HG03025 (cell line): Measurements from ENCODE around the gene WDR47.
"Not testable (repeated sequence)": the region's sequence is repeated elsewhere in the genome, so short reads cannot be mapped to it uniquely, and the experiment has no call there.

Experiments used
- ATAC-seq: cut with Tn5 transposase; IDR thresholded peaks from one replicate; pipeline ENCODE4 v1.9.1; 2021; ENCODE audit warnings: mild to moderate bottlenecking, moderate library complexity; ENCODE audit not compliant: unreplicated experiment, low FRiP score

WDR47 gene

DNA sequence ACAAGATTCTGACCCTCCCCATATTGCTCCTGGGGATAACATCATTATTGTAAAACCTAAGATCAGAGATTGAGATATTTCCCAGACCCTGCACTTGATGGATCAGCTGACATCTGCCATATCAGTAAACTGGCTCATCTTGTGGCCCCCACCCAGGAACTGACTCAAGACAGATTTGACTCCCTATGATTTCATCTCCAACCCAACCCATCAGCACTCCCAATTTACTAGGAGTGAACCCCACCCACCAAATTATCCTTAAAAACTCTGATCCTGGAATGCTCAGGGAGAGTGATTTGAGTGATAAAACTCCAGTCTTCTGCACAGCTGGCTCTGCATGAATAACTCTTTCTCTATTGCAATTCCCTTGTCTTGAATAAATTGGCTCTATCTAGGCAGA, 72.6 kb downstream of the WDR47 start:
- no peak for ATAC-seq

DNA sequence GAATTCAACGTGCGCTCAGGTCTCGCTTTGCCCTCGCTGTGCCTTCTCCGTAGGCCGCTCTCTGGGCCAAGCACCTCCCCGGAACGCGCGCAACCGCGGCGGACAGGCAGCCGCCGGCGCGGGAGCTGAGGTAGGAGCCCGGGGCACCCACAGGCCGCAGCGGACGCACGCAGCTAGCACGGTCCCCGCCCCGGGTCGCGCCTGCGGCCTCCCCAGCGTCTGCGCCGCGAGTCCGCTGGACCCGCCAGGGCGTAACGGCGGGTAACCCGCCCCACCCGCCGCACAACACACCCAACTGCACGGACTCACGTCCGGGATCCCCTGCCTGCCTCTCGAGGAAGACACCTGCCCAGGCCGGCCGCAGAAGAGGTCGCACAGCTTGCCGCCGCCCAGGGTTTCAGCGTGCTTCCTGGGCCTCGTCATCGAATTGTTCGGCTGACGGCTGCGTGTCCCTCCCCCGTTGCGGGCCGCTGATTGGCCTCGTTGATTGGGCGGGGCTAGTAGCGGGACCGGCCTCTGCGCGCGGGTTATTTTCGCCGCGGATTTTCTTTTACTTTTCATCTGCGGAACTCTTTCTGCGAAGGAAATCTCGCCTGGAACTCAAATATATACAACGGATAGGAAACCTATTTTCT, 78.7 kb downstream of the WDR47 start, which contains the start of gene CLCC1:
Gene CLCC1 (minus strand): TSS at position 433 of the 635 bp plus-strand sequence. CDS start 13,047 bp downstream, outside the sequence.
- peak; percentile 94 for ATAC-seq

DNA sequence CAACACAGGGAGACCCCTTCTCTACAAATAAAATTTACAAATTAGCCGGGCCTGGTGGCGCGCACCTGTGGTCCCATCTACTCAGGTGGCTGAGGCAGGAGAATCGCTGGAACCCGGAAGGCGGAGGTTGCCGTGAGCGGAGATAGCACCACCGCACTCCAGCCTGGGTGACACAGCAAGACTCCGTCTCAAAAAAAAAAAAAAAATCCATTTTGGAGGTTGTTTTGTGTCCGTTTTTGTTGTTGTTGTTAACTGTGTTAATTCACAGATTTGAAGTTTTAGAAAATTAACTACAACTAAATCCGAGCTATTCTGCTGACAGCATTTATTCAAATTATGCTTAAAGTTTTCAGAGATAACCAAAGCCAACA, 79.2 kb downstream of the WDR47 start:
- no peak for ATAC-seq

DNA sequence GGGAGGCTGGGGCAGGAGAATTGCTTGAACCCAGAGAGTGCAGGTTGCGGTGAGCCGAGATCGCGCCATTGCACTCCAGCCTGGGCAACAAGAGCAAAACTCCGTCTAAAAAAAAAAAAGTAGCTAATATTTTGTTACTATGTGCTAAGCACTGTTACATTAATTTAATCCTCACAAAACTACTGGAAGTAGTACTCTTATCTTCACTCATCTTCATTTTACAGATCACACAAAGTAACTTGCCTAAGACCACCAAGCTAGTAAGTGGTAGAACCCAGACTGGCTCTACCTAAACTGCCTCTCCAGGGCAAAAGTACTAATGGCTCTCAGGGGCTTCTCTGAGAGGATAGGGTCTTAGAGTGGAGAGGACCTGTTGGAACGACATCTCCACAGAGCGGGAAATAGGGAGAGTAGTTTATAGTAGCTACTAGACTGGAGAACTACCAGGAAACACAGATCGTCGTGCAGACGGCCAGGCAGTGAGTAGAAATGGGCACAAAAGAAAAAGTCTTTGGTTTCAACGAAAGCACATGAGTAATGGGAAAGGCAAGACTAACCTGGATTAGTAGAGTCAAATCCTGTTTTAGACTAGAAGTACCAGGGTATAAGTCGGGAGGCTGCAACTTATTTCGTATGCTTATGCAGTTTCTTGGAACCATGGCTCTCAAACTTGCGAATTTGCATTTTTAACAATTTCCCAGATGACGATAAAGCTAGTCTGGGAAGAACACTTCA, 80.0 kb downstream of the WDR47 start:
- no peak for ATAC-seq

DNA sequence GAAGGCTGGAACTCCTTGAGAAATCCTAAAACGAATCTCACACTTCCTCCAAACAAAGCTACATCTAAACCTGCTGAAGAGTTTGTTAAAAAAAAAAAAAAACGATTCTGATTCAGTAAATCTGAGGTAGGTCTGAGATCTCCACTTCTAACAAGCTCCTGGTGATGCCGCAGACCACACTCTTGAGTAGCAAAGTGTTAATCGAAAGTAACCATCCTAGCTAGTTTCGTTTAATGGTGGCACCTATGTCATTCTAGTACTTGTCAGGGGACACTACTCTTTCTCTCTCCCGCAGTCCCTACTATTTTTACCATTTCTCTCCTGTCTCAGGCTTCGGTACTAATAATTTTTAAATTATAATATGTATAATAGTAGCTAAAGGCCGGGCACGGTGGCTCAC, 80.7 kb downstream of the WDR47 start:
- no peak for ATAC-seq

DNA sequence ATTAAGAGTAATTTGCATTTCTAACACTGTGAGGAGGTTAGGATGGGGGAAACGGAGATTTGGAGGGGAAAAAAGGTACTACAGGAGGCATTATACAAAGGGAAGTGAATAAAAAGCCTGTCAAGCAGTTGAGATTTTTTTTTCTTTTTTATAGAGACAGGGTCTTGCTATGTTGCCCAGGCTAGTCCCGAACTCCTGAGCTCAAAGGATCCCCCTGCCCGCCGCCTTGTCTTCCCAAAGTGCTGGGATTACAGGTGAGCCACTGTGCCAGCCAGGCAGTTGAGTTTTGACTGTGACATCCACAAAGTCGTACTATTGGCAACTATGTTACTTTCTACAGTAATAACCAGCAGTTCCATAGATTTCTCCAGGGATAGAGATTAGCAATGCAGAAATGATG, 81.2 kb downstream of the WDR47 start:
- ATAC-seq = no peak

DNA sequence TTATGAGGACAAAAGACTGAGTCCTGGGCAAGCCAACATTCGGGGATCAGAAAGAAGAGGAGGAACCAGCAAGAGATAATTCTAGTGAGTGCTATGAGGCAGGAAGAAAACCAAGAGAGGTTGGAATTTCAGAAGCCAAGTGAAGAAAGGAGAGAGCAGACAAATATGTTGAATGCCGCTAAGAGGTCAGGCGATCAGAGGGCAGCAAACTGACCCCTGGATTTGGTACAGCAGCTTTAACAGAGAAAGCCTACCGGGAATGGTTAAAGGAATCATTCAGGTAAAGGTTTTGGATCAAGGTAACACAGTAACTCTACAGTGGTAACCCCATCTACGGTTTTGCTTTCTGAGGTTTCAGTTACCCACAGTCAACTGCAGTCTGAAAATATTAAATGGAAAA, 84.0 kb downstream of the WDR47 start:
- ATAC-seq = no peak

DNA sequence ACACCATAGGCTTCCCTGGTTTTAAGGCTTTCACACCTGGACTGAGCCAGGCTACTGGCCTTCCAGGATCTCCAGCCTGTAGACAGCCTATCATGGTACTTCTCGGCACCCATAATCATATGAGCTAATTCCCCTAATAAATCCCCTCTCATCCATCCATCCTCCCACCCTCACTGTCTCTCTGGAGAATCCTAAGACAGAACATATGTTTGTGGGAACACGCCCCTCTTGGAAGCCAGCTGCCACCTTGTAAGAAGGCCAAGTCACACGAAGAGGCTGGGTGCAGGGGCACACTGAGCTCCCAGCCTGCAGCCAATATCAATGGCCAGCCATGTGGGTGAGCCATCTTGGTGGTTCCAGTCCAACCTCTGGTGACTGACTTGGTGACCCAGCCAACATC, 86.0 kb downstream of the WDR47 start:
- no peak for ATAC-seq

DNA sequence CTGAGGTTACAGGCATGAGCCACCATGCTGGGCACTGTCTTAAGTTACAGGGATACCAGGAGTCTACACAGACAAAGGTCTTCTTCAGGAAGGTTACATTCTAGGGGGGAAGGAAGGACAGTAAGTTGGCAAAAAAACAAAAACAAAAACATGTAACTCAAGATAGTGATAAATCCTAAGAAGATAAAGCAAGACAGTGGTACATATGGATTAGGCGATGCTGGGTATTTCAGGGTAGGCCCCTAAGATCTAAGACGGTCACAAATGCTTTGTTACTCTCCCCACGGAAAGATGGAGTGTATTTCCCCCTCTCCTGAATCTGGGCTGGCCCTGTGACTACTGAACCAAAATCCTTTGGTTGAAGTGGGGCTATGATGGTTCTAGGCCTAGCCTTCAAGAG, 86.8 kb downstream of the WDR47 start:
- ATAC-seq = no peak

DNA sequence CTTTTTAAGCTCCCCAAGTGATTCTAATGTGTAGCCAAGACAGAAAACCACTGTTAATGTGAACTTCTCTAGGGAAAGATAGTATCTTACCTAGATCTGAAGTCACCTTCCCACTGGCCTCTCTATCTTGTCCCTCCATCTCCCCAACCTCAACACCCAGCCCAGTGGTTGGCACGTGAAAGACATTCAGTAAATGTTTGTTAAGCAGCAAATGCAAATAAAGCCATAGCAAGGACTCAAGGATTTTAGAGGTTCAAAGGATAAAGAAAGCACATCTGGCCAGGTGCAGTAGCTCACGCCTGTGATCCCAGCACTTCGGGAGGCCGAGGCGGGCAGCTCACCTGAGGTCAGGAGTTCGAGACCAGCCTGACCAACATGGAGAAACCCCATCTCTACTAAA, 88.5 kb downstream of the WDR47 start:
- no peak for ATAC-seq

DNA sequence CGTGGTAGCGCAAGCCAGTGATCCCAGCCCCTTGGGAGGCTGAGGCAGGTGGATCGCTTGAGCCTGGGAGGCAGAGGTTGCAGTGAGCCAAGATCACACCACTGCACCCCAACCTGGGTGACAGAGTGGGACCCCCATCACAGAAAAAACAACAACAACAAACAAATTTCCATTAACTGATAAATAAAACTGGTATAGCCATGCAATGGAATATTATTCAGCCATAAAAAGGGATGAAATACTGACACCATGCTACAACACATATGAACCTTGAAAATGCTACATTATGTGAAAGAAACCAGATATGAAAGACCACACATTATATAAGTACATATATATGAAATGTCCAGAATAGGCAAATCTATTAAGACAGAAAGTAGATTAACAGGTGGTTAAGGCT, 90.7 kb downstream of the WDR47 start:
- ATAC-seq = no peak

DNA sequence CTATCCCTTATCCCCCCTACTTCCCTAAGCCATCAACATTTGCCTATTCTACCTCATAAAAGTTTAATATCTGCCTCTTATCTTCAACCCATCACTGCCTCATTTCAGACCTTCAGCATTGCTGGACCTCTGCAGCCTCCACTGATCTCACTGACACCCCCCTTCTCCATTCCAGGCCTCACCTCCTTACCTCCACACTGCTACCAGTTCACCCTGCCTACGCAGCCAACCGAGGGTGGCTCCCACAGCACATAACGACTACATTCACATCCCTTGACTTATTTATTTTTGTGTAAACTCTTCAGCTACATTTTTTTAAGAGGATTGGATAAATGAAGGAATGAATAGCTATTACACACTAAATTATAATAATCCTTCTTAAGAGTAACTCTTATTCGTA, 92.9 kb downstream of the WDR47 start:
- no peak for ATAC-seq

DNA sequence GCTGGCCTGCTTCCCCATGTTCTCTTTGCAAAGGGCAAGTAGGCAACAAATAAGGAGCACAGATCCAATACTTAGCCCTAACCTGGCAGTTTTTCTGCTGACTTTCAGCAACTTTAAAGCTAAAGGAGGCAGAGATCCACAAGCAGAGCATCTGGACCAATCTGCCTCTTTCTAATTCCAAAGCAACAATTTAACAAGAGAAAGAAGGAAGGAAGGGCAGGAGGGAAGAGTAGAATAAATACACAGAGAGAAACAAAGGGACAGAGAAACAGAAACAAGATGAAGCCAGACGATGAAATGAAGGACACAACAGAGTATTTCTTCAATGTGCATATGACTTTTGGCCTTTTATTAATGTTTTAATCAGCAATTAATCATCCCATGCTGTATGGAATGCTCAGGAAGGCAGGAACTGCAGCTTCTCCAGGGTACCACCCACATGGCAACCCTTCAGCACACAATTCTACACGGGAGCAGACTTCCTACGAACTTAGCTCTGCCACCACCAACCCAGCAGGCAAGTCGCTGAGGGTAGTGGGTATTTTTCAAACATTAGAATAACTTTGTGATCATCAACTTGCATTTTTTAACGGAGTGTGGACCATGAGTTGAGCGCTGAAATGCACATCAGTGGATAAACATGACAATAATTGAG, 93.9 kb downstream of the WDR47 start:
- no peak for ATAC-seq

DNA sequence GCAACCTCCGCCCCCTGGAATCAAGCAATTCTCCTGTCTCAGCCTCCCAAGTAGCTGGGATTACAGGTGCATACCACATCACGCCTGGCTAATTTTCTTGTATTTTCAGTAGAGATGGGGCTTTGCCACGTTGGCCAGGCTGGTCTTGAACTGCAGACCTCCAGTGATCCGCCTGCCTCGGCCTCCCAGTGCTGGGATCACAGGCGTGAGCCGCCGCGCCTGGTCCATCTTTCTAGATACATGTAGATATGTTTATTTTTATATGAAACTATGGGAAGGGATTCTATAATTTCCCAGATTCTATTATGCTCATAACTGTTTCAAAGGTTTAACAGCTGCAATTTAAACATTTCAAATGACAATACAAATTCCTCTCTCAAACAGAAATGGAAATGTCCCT, 105.7 kb downstream of the WDR47 start:
- no peak for ATAC-seq

DNA sequence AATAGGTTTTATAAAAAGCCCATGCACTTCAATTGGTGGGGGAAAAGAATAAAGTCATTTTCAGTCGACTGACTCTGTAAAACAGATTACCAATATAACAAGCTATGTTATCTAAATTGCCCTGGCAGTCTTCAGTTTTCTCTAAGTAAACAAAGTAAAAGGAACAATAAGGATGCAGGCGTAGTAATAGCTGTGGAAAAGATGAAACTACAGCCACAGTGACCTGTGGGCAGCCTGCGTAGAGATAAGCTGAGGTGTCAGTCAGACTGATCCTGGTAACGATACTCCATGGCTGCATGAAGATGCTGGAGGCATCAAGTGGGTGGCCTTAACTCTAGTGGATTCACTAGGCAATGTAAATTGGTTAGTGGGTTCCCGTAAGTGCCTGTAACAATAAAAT, 108.0 kb downstream of the WDR47 start:
- ATAC-seq = no peak

DNA sequence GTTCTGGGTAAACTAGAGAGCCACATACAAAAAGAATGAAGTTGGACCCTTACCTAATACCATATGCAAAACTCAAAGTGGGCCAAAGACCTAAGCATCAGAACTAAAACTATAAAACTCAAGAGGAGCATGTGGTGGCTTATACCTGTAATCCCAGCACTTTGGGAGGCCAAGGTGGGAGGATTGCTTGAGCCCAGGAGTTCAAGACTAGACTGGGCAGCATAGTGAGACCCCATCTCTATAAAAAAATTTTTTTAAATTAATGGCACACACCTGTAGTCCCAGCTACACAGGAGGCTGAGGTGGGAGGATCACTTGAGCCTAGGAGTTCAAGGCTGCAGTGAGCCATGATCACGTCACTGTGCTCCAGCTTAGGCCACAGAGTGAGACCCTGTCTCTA, 114.3 kb downstream of the WDR47 start:
- not testable (repeated sequence) for ATAC-seq

DNA sequence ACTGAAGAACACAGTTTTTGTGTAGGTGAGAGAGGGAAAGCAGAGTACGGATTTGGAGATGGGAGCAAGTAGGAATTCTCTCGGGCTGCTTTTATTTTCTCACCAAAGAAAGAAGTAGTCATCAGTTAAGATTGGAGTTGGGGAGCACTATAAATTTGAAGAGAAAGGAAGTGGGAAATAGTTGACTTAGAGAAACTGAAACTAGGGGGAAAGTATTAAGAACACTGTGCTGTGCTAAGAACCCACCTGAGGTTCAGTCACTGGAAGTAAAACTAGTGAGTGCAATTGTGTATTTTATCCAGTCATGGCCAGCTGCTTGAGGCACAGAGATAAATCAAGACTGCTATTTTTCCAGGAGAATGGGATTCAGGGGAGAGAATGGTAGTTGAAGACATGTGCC, 116.0 kb downstream of the WDR47 start:
- ATAC-seq = no peak
